BJ (cell line): ENCODE results near the gene PLD1. TPM values are rescaled to one million over a fixed set of nuclear protein-coding genes. Genes with fewer than 3 reads are reported as not detected.

Source experiments
- CTCF ChIA-PET: fragments of 350-600 bp; formaldehyde crosslinking; extraction: SDS; loops from one replicate; lab custom pipeline; 2021; ENCODE audit warnings: antibody characterized with exemption, inconsistent platforms; lab: Yijun Ruan, JAX
- POLR2A ChIA-PET: fragments of 300-600 bp; sonication (Branson Sonifier 250); formaldehyde crosslinking; extraction: SDS; loops from one replicate; lab custom pipeline; 2021; ENCODE audit warnings: antibody characterized with exemption; lab: Charles Lee
- DNase-seq: peaks from one replicate; pipeline ENCODE4 v3.0.0-alpha.2; 2011; ENCODE audit warnings: low read depth
- H3K27me3 ChIP-seq: 2 replicates; pipeline ENCODE4 v1.6.0; 2011; ENCODE audit warnings: low read length; ENCODE audit not compliant: control insufficient read depth, insufficient read depth
- H3K36me3 ChIP-seq: 2 replicates; pipeline ENCODE4 v1.5.1; 2011; ENCODE audit warnings: low read length; ENCODE audit not compliant: control insufficient read depth, insufficient read depth
- H3K4me3 ChIP-seq: 2 replicates; pipeline ENCODE4 v1.5.1; 2011; ENCODE audit warnings: low read depth, mild to moderate bottlenecking, control low read depth, low read length
- CTCF ChIP-seq: IDR thresholded peaks from 2 replicates; pipeline ENCODE4 v1.5.1; 2011; ENCODE audit warnings: low read depth, mild to moderate bottlenecking, control low read depth, inconsistent platforms, low read length, moderate library complexity; ENCODE audit not compliant: insufficient read depth
- polyA plus RNA-seq: library from polyadenylated mRNA; depleted of rRNA; stranded (reverse); fragments of >200 nt; gene quantifications from 2 replicates; pipeline ENCODE4 v1.2.3, GENCODE V29; 2011

The PLD1 gene
- polyA plus RNA-seq, 1 experiment = 6.4 TPM

GRCh38 chr3:171557173-171557572, 253.1 kb downstream of the PLD1 start:
- Histone ChIP-seq H3K4me3 (no peak overlapping the region), H3K27me3 (no peaks in the 10 kb centered on the region; the same call in 1 of the 2 replicates), H3K36me3 (no peaks in the 10 kb centered on the region)
- TF ChIP-seq CTCF = no peak
- CTCF ChIA-PET = interaction anchor here (1.2 to 1.4 kb wide), 2 partner anchors 9 to 370 kb away, joined by 3 to 7 read pairs; no protein-coding TSS in a partner anchor
- DNase-seq = no peak
- POLR2A ChIA-PET = interaction anchor here (0.7 kb wide), 1 partner anchor 10 kb away, joined by 5 read pairs; no protein-coding TSS in a partner anchor

GRCh38 chr3:171556574-171557145, 253.6 kb downstream of the PLD1 start:
- CTCF ChIA-PET = no interaction called here
- no peak for TF ChIP-seq CTCF

GRCh38 chr3:171556148-171556547, 254.1 kb downstream of the PLD1 start:
- DNase-seq = no peak
- Histone ChIP-seq H3K36me3 (no peaks in the 10 kb centered on the region), H3K27me3 (no peaks in the 10 kb centered on the region; the same call in 1 of the 2 replicates), H3K4me3 (no peak overlapping the region)
- ChIA-PET POLR2A (no interaction called here), CTCF (no interaction called here)
- TF ChIP-seq CTCF = no peak

More at GRCh38 chr3:171556574-171557145, 253.6 kb downstream of the PLD1 start:
- POLR2A ChIA-PET = no interaction called here
- Histone ChIP-seq H3K36me3 (no peaks in the 10 kb centered on the region), H3K4me3 (no peak overlapping the region), H3K27me3 (no peaks in the 10 kb centered on the region; the same call in 1 of the 2 replicates)
- DNase-seq = no peak

- TF ChIP-seq CTCF = no peak
- ChIA-PET CTCF (no interaction called here), POLR2A (no interaction called here)
- no peaks in the 10 kb centered on the region for H3K27me3 ChIP-seq
- no peaks in the 10 kb centered on the region for H3K36me3 ChIP-seq
- no peak for DNase-seq
- no peak overlapping the region for H3K4me3 ChIP-seq
These were observed 257.2 kb downstream of the PLD1 start for GRCh38 chr3:171553086-171553485.

GRCh38 chr3:171552531-171552930, 257.8 kb downstream of the PLD1 start:
- TF ChIP-seq CTCF = no peak
- CTCF ChIA-PET = no interaction called here
- Histone ChIP-seq H3K36me3 (no peaks in the 10 kb centered on the region), H3K4me3 (no peak overlapping the region), H3K27me3 (no peaks in the 10 kb centered on the region)
- DNase-seq = no peak
- POLR2A ChIA-PET = no interaction called here
